Right lobe of liver (tissue), 6 donors: ENCODE data around the gene VKORC1L1. TPM values are rescaled to one million over a fixed set of nuclear protein-coding genes. Genes with fewer than 3 reads are reported as not detected.
"Not testable (repeated sequence)": the region's sequence is repeated elsewhere in the genome, so short reads cannot be mapped to it uniquely, and the experiment has no call there.

Source experiments
- ATAC-seq, 4 donors: fragments of 200-7000 bp; cut with Tn5 transposase; one replicate each; pipeline ENCODE4 v1.9.1; 2020; ENCODE audit warnings: mild to moderate bottlenecking in 4 of 4, moderate library complexity in 4 of 4
- DNase-seq, 3 donors: peaks; one replicate each; pipeline ENCODE4 v3.0.0-alpha.2; 2020
- H3K27ac ChIP-seq, 3 donors: fragments of 200-600 bp; one replicate each; pipeline ENCODE4 v1.8.0; 2022
- H3K27me3 ChIP-seq, 2 donors: fragments of 200-600 bp; one replicate each; pipeline ENCODE4 v1.8.0; 2022
- H3K36me3 ChIP-seq, 4 donors: fragments of 200-600 bp; sonication (generic) in 1 of 4; one replicate each; pipeline versions ENCODE4 v1.5.1 to v1.8.0; 2017 to 2022; ENCODE audit warnings: control low read depth in 1 of 4
- H3K4me1 ChIP-seq, 4 donors: fragments of 200-600 bp; sonication (generic) in 1 of 4; one replicate each; pipeline versions ENCODE4 v1.5.1 to v1.8.0; 2017 to 2022; ENCODE audit warnings: control low read depth in 1 of 4
- H3K4me3 ChIP-seq, 3 donors: fragments of 200-600 bp; one replicate each; pipeline ENCODE4 v1.8.0; 2022
- H3K9me3 ChIP-seq, 4 donors: fragments of 200-600 bp; sonication (generic) in 1 of 4; one replicate each; pipeline versions ENCODE4 v1.5.1 to v1.8.0; 2017 to 2022; ENCODE audit warnings: control low read depth in 1 of 4
- POLR2A ChIP-seq: fragments of 450-650 bp; IDR thresholded peaks from one replicate; pipeline ENCODE4 v1.6.1; 2017; ENCODE audit warnings: antibody characterized with exemption, mild to moderate bottlenecking
- WGBS: methylation state at CpG from one replicate; pipeline ENCODE4 v1.1.6; 2018; ENCODE audit warnings: low coverage, low lambda C conversion rate; ENCODE audit not compliant: insufficient coverage; ENCODE audit errors: missing lambda C conversion rate; 5-methylcytosine and 5-hydroxymethylcytosine counted together
- intact Hi-C, 2 donors: fragments of 100-400 bp; cut with DNase I; formaldehyde crosslinking; loops; one replicate each; pipeline versions ENCODE4 v1.11.2 to v1.14.1; 2022
- total RNA-seq, 6 experiments: library from RNA; depleted of rRNA in 2 of 6; stranded (reverse); fragments of >200 nt in 2 of 6; fragmentation: NEBNext Ultra II Directional in 3 of 6; extraction: Animal tissue kit (Norgen Biotek cat#: 25700) in 3 of 6; gene quantifications; one replicate each; pipeline versions ENCODE4 v1.1.0 to v1.2.4, GENCODE V29; 2016 to 2023
- TF ChIP-seq, protein P1 (sequence below), 4 donors: fragments of 200-600 bp in 3 of 4; fragments of 450-650 bp in 1 of 4; IDR thresholded peaks; one replicate each; pipeline versions ENCODE4 v1.5.1 to v1.8.0; 2016 to 2022; ENCODE audit warnings: antibody characterized with exemption in 4 of 4, mild to moderate bottlenecking in 2 of 4
- donor health status: DM: no; HTN: yes; CAD: no.
- donor health status: DM: no; HTN: no; CAD: no.
- donor health status: DM: no; HTN: no; CAD: no.
- donor health status: DM: no; HTN: yes; CAD: no.
- donor health status: DM: no; HTN: yes; CAD: no.

The VKORC1L1 gene
- total RNA-seq, 6 experiments from 2014 or later: 9.2 to 26.1 (median 13.2) TPM

- ATAC-seq (peak; percentile 70 to 80 (median 76)), DNase-seq (peak; percentile 34 to 82 (median 66))
- no peaks in the 10 kb centered on the region for H3K27me3 ChIP-seq
- H3K4me3 ChIP-seq: no peak overlapping the region
- no peak for TF ChIP-seq POLR2A
- TF ChIP-seq, protein P1, sequence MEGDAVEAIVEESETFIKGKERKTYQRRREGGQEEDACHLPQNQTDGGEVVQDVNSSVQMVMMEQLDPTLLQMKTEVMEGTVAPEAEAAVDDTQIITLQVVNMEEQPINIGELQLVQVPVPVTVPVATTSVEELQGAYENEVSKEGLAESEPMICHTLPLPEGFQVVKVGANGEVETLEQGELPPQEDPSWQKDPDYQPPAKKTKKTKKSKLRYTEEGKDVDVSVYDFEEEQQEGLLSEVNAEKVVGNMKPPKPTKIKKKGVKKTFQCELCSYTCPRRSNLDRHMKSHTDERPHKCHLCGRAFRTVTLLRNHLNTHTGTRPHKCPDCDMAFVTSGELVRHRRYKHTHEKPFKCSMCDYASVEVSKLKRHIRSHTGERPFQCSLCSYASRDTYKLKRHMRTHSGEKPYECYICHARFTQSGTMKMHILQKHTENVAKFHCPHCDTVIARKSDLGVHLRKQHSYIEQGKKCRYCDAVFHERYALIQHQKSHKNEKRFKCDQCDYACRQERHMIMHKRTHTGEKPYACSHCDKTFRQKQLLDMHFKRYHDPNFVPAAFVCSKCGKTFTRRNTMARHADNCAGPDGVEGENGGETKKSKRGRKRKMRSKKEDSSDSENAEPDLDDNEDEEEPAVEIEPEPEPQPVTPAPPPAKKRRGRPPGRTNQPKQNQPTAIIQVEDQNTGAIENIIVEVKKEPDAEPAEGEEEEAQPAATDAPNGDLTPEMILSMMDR (IDR thresholded peaks at IDR 0.05): no peak
- H3K9me3 ChIP-seq: no peaks in the 10 kb centered on the region
- peaks cover 0 to 42% (median 11%) of the 10 kb centered on the region in 4 donors for H3K4me1 ChIP-seq
- intact Hi-C loops: no loop called here
- peak overlapping the region; percentile 28 to 78 (median 74) for H3K27ac ChIP-seq
- WGBS: 38% methylated on average over 18 of the region's 19 CpGs
- peaks cover 0 to 27% (median 13%) of the 10 kb centered on the region in 4 donors for H3K36me3 ChIP-seq
Measured at GRCh38 chr7:65960351-65961074, 87.6 kb downstream of the VKORC1L1 start.

DNA sequence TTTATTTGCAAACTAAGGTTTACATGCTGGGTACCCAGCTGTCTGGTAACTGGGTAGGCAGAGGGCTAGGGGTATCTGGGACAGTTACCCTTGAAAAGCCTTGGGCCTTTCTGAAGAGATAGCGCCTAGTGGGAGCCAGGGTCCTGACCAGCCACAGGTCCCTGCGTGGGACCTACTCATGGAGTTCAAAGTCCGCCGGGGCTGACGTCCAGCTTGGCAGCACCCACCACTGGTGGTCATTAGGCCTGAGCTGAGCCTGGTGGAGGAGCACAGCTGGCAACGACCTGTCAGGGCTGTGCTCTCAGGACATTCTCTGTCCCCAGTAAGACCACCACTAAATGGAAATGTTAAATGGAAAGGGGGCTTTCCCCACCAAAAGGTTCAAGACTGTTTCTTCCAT is 89.2 kb downstream of the VKORC1L1 start:
- intact Hi-C loops: no loop called here
- peak; percentile 79 to 91 (median 89) for ATAC-seq
- no peaks in the 10 kb centered on the region for H3K27me3 ChIP-seq
- H3K27ac ChIP-seq: peak overlapping the region in 2 of 3 donors; percentile 74 to 78
- DNase-seq: peak; percentile 78 to 83 (median 79)
- TF ChIP-seq, protein P1 (IDR thresholded peaks at IDR 0.05): no peak
- TF ChIP-seq POLR2A: no peak
- H3K9me3 ChIP-seq: no peaks in the 10 kb centered on the region
- H3K36me3 ChIP-seq: peaks cover 0 to 39% (median 19%) of the 10 kb centered on the region in 4 donors
- peaks cover 0 to 29% (median 7%) of the 10 kb centered on the region in 4 donors for H3K4me1 ChIP-seq
- H3K4me3 ChIP-seq: no peak overlapping the region
- WGBS: no CpG with 5 or more reads among the region's 6 CpGs

DNA sequence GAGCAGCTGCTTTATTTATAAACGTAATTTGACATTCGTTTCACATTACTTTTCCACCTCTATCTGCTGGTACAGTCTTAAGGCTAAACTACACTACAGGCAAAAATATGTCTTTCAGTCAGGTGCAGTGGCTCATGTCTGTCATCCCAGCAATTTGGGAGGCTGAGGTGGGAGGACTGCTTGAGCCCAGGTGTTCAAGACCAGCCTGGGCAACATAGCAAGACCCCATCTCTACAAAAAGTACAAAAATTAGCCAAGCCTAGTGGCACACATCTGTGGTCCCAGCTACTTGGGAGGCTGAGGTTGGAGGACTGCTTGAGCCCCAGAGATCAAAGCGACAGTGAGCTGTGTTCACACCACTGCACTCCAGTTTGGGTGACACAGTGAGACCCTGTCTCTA is 91.8 kb downstream of the VKORC1L1 start:
- H3K9me3 ChIP-seq, intact Hi-C loops, DNase-seq, H3K27ac ChIP-seq, H3K4me3 ChIP-seq, ATAC-seq, H3K27me3 ChIP-seq: not testable (repeated sequence)
- H3K4me1 ChIP-seq: peaks cover 0 to 26% (median 6%) of the 10 kb centered on the region in 4 donors
- WGBS: 74% methylated on average over 2 of the region's 3 CpGs
- H3K36me3 ChIP-seq: peaks cover 0 to 66% (median 34%) of the 10 kb centered on the region in 4 donors

GRCh38 chr7:65966146-65966545 is 93.3 kb downstream of the VKORC1L1 start:
- WGBS: 96% methylated on average over 4 of the region's 6 CpGs
- DNase-seq (no peak), ATAC-seq (no peak)
- no peaks in the 10 kb centered on the region for H3K27me3 ChIP-seq
- intact Hi-C loops: no loop called here
- peaks cover 0 to 76% (median 41%) of the 10 kb centered on the region in 4 donors for H3K36me3 ChIP-seq
- no peaks in the 10 kb centered on the region for H3K9me3 ChIP-seq
- no peak overlapping the region for H3K27ac ChIP-seq
- H3K4me1 ChIP-seq: peaks cover 0 to 14% (median 4%) of the 10 kb centered on the region in 4 donors
- H3K4me3 ChIP-seq: no peak overlapping the region
- TF ChIP-seq, protein P1 (IDR thresholded peaks at IDR 0.05): no peak
- no peak for TF ChIP-seq POLR2A
